HEK293 (cell line): Measurements from ENCODE around the gene MEAK7.

ENCODE experiments used
- KLF10 ChIP-seq: fragments of 450-650 bp; IDR thresholded peaks from 2 replicates; pipeline ENCODE4 v1.5.1; 2018; ENCODE audit warnings: missing biosample characterization, mild to moderate bottlenecking, missing genetic modification characterization
- REST ChIP-seq: fragments of 450-650 bp; formaldehyde crosslinking; IDR thresholded peaks from 2 replicates; pipeline ENCODE4 v1.5.1; 2016; ENCODE audit warnings: missing biosample characterization, missing genetic modification characterization
- TRIM28 ChIP-seq: IDR thresholded peaks from 2 replicates; pipeline ENCODE4 v1.6.1; 2011; ENCODE audit warnings: low read length, control low read depth, borderline replicate concordance
- ZNF521 ChIP-seq: fragments of 450-650 bp; formaldehyde crosslinking; IDR thresholded peaks from 2 replicates; pipeline ENCODE4 v1.5.1; 2017; ENCODE audit warnings: missing biosample characterization, mild to moderate bottlenecking, missing genetic modification characterization
- ZNF629 ChIP-seq: fragments of 450-650 bp; formaldehyde crosslinking; IDR thresholded peaks from 2 replicates; pipeline ENCODE4 v1.5.1; 2017; ENCODE audit warnings: missing biosample characterization, missing genetic modification characterization
- ZNF670 ChIP-seq: fragments of 450-650 bp; formaldehyde crosslinking; IDR thresholded peaks from 2 replicates; pipeline ENCODE4 v1.5.1; 2016; ENCODE audit warnings: missing biosample characterization, missing genetic modification characterization, low read depth
- TF ChIP-seq, protein P1 (sequence below): fragments of 450-650 bp; formaldehyde crosslinking; IDR thresholded peaks from 2 replicates; pipeline ENCODE4 v1.5.1; 2016; ENCODE audit warnings: missing biosample characterization, missing genetic modification characterization

DNA sequence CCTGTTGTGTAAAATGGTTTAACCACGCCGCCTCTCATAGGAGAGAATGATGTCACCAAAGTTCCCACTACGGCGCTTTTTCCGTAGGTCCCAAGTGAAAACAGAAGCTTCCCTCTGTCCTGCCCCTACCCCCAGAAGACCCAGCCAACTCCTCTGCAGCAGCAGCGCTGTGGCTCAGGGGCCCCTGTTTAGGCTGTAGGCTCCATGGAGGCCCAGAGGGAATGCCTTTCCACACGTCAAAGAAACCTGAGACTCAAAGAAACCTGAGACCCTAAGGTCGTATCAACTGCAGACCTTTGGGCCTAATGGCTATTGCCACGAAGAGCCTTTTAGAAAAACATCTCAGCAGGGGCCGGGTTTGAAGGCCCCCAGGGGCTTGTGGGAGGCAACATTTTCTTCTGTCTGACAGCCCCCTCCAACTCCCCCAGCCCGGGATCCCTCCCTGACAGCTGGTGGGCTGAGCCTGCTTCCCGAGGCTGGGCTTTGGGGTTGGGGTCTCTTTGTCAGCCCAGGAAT lies 43.1 kb upstream of the MEAK7 start:
- TF ChIP-seq ZNF629 (tag by site-specific recombination) (no peak), REST (tag by site-specific recombination) (no peak), ZNF670 (tag by site-specific recombination) (no peak), KLF10 (tag by site-specific recombination) (no peak), ZNF521 (tag by site-specific recombination) (no peak), TRIM28 (peak; percentile 44; the same call in 1 of the 2 replicates)
- TF ChIP-seq, protein P1, sequence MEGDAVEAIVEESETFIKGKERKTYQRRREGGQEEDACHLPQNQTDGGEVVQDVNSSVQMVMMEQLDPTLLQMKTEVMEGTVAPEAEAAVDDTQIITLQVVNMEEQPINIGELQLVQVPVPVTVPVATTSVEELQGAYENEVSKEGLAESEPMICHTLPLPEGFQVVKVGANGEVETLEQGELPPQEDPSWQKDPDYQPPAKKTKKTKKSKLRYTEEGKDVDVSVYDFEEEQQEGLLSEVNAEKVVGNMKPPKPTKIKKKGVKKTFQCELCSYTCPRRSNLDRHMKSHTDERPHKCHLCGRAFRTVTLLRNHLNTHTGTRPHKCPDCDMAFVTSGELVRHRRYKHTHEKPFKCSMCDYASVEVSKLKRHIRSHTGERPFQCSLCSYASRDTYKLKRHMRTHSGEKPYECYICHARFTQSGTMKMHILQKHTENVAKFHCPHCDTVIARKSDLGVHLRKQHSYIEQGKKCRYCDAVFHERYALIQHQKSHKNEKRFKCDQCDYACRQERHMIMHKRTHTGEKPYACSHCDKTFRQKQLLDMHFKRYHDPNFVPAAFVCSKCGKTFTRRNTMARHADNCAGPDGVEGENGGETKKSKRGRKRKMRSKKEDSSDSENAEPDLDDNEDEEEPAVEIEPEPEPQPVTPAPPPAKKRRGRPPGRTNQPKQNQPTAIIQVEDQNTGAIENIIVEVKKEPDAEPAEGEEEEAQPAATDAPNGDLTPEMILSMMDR (tag by site-specific recombination) = no peak
